H1 (cell line): ENCODE data around the gene AGBL4. TPM values are rescaled to one million over a fixed set of nuclear protein-coding genes. Genes with fewer than 3 reads are reported as not detected.

Experiments
- KDM1A ChIP-seq: fragments of 200-600, 300-600 bp; sonication (generic); IDR thresholded peaks from 2 replicates; pipeline ENCODE4 v1.7.1; 2016; ENCODE audit warnings: mild to moderate bottlenecking, low read length, borderline replicate concordance
- POU5F1 ChIP-seq: IDR thresholded peaks from 2 replicates; pipeline ENCODE4 v1.6.1; 2011; ENCODE audit warnings: low read depth, mild to moderate bottlenecking, low read length, moderate library complexity
- SP2 ChIP-seq: IDR thresholded peaks from 2 replicates; pipeline ENCODE4 v1.6.1; 2012; ENCODE audit warnings: mild to moderate bottlenecking, low read length, inconsistent platforms
- polyA plus RNA-seq, 7 experiments: library from polyadenylated mRNA; depleted of rRNA in 3 of 7; stranded (reverse) in 5 of 7; unstranded in 2 of 7; fragments of >200 nt in 5 of 7; fragments of 200-250 nt in 2 of 7; gene quantifications; 1 replicate in 5 of 7; 2 replicates in 1 of 7; 4 replicates in 1 of 7; pipeline versions ENCODE4 v1.2.1 to v1.2.3, GENCODE V29; 2011 to 2013; ENCODE audit warnings: missing spikeins in 2 of 7, mixed read lengths in 2 of 7
- total RNA-seq: library from RNA; stranded (reverse); fragmentation: NEBNext Ultra II Directional; extraction: Animal tissue kit (Norgen Biotek cat#: 25700); gene quantifications from 2 replicates; pipeline ENCODE4 v1.2.1, GENCODE V29; 2021
- TF ChIP-seq, protein P1 (sequence below): IDR thresholded peaks from 2 replicates; pipeline ENCODE4 v1.6.1; 2012; ENCODE audit warnings: inconsistent platforms

AGBL4 gene
- total and polyA plus RNA-seq, 2 of the 8 experiments (the other 6 are each of a cell fraction or from before 2014, with no cell fraction given): 0.41 to 0.45 TPM

GRCh38 chr1:48943393-48943792 is 1080.4 kb downstream of the AGBL4 start (continued):
- TF ChIP-seq SP2 (no peak), POU5F1 (no peak), KDM1A (no peak)
- TF ChIP-seq, protein P1, sequence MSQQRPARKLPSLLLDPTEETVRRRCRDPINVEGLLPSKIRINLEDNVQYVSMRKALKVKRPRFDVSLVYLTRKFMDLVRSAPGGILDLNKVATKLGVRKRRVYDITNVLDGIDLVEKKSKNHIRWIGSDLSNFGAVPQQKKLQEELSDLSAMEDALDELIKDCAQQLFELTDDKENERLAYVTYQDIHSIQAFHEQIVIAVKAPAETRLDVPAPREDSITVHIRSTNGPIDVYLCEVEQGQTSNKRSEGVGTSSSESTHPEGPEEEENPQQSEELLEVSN: no peak
